ENCODE measurements around the gene MARK3. TPM values are rescaled to one million over a fixed set of nuclear protein-coding genes. Genes with fewer than 3 reads are reported as not detected.

Gene MARK3
- total and polyA plus RNA-seq, 3 donors from 2014 or later, result 93.9 to 198 (median 172) TPM

DNA sequence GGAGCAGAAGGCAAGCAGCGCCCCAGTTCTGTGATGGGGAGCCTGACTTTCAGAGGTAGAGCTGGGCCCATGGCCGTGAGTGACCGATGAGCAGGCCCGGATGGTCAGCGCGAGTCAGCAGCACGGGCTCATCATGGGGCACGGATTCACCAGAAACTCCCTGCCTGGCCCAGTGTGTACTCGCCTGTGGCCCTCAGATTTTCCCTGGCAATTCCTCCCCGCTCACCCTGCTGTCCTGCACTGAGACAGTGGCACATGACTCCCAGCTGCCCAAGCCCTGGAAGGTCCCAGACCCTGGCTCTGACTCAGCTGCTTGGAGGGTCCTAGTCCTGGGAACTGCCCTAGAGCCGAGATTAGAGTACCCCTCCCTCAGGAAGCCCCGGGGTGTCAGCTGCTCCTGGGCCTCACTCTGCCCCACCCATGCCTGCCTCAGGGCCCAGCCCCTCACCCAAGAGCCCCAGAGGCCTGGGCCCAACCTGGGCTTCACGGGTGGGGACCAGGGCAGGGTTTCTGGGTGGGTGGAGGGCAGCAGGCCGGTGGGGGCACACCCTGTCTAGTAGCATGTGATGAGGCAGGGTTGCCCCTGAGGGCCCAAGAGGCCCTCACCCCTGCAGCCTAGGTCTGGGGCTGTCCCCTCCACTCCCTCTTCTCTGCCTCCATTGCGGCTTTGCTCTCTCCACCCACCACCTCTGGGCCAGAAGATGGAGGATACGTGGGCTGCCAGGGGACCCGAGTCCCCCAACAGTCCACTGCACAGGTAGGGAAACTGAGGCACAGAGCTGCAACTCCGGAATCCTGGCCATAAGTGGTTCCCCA lies 152.2 kb downstream of the MARK3 start:
- peak overlapping the region in 1 of 2 donors; percentile 77 for H3K27ac ChIP-seq
- H3K9me3 ChIP-seq, result no peaks in the 10 kb centered on the region
- DNase-seq, result no peak
- H3K27me3 ChIP-seq, result no peaks in the 10 kb centered on the region
- peaks cover 82% of the 10 kb centered on the region for H3K4me1 ChIP-seq
- intact Hi-C loops (cut with DNase I; ENCODE audit: low total_unique reads), result no loop called here
- no peaks in the 10 kb centered on the region for H3K36me3 ChIP-seq (ENCODE audit: low read depth, missing control alignments)
- no peak overlapping the region for H3K4me3 ChIP-seq
- no peak for TF ChIP-seq POLR2A (IDR thresholded peaks at IDR 0.05)
- TF ChIP-seq, protein P1, sequence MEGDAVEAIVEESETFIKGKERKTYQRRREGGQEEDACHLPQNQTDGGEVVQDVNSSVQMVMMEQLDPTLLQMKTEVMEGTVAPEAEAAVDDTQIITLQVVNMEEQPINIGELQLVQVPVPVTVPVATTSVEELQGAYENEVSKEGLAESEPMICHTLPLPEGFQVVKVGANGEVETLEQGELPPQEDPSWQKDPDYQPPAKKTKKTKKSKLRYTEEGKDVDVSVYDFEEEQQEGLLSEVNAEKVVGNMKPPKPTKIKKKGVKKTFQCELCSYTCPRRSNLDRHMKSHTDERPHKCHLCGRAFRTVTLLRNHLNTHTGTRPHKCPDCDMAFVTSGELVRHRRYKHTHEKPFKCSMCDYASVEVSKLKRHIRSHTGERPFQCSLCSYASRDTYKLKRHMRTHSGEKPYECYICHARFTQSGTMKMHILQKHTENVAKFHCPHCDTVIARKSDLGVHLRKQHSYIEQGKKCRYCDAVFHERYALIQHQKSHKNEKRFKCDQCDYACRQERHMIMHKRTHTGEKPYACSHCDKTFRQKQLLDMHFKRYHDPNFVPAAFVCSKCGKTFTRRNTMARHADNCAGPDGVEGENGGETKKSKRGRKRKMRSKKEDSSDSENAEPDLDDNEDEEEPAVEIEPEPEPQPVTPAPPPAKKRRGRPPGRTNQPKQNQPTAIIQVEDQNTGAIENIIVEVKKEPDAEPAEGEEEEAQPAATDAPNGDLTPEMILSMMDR (IDR thresholded peaks at IDR 0.05), result no peak
- 72 to 75% methylated on average over 5 to 18 of the region's 18 CpGs for WGBS, 2 donors

DNA sequence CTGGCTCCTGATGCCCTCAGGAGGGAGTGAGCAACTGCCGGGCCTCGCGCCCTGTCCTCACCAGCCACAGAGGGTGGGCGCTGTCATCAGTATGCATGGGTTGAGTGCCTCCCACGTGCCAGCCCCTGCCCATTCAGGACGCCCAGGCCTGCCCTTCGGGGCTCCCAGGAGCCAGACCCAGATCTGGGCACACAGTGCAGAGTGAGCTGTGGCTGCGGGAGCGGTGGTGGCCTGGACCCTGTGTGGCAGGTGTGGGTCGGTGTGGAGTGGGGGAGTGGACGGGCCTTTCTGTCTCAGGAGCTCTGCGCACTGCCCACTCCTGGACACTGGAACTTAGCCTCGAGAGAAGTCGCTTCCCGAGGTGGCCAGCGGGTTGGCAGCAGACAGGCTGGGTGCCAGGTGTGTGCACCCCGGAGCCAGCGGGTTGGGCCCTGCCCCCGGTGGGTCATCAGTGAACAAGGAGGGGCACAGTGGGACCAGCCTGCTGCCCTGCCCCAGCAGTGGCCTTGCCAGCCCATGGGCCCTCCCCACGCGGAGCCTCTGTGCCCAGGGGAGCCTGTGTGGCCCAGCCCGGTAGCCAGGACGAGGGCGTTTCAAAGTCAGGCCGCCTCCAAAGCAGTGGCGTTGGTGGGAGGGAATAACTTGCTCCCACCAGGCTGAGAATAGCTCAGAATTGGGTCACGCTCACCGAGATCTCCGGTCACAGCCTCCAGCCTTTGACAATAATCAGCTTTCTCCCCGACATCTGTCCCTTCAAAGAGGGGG lies 153.3 kb downstream of the MARK3 start:
- no peaks in the 10 kb centered on the region for H3K36me3 ChIP-seq (ENCODE audit: low read depth, missing control alignments)
- TF ChIP-seq, protein P1 (IDR thresholded peaks at IDR 0.05), result no peak
- TF ChIP-seq POLR2A (IDR thresholded peaks at IDR 0.05), result no peak
- no peaks in the 10 kb centered on the region for H3K9me3 ChIP-seq
- 46 to 50% methylated on average over 19 to 26 of the region's 30 CpGs for WGBS, 2 donors
- H3K4me1 ChIP-seq, result peaks cover 83% of the 10 kb centered on the region
- no peaks in the 10 kb centered on the region for H3K27me3 ChIP-seq
- intact Hi-C loops (cut with DNase I; ENCODE audit: low total_unique reads), result no loop called here
- no peak overlapping the region for H3K4me3 ChIP-seq
- peak; percentile 74 for DNase-seq
- H3K27ac ChIP-seq, result peak overlapping the region; percentile 59 to 81

DNA sequence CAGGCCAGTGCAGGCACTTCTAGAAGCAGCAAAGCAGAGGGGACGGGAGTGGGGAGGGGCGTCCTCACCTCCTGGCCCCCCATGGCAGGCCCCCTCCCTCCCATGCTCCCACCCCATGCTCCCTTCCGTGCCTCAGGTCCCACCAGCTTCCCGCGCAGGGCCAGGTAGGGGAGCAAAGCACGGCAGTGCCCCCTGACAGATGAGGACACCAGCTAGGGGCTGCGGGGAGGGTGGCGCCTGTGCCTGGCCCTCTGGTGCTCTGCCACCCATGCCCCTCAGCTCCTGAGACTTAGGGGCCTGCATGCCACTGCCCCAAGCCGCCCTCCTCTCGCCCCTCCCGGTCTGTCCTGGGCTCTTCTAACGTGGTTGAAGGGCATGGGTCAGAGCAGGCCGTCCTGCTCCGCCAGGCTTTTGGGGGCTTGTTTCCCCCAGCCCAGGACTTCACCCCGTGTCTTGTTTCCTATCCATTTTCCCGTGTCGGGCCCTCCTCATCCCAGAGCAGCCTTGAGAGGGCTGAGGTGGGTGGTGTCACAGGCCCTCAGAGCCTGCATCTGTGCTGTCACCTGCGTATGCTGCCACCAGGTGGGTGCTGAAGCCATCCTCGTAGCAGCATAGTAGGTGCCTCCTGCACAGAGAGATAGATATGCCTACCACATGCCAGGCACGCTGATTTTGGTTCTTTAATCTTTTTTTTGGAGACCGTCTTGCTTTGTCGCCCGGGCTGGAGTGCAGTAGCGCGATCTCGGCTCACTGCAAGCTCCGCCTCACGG lies 154.0 kb downstream of the MARK3 start:
- DNase-seq, result no peak
- Histone ChIP-seq H3K9me3 (no peaks in the 10 kb centered on the region), H3K4me3 (no peak overlapping the region), H3K27ac (peak overlapping the region; percentile 59 to 81), H3K27me3 (no peaks in the 10 kb centered on the region), H3K4me1 (peaks cover 83% of the 10 kb centered on the region), H3K36me3 (ENCODE audit: low read depth, missing control alignments) (no peaks in the 10 kb centered on the region)
- WGBS, 2 donors, result 76 to 79% methylated on average over 27 to 28 of the region's 28 CpGs
- intact Hi-C loops (cut with DNase I; ENCODE audit: low total_unique reads), result no loop called here
- TF ChIP-seq, protein P1 (IDR thresholded peaks at IDR 0.05), result no peak
- no peak for TF ChIP-seq POLR2A (IDR thresholded peaks at IDR 0.05)

DNA sequence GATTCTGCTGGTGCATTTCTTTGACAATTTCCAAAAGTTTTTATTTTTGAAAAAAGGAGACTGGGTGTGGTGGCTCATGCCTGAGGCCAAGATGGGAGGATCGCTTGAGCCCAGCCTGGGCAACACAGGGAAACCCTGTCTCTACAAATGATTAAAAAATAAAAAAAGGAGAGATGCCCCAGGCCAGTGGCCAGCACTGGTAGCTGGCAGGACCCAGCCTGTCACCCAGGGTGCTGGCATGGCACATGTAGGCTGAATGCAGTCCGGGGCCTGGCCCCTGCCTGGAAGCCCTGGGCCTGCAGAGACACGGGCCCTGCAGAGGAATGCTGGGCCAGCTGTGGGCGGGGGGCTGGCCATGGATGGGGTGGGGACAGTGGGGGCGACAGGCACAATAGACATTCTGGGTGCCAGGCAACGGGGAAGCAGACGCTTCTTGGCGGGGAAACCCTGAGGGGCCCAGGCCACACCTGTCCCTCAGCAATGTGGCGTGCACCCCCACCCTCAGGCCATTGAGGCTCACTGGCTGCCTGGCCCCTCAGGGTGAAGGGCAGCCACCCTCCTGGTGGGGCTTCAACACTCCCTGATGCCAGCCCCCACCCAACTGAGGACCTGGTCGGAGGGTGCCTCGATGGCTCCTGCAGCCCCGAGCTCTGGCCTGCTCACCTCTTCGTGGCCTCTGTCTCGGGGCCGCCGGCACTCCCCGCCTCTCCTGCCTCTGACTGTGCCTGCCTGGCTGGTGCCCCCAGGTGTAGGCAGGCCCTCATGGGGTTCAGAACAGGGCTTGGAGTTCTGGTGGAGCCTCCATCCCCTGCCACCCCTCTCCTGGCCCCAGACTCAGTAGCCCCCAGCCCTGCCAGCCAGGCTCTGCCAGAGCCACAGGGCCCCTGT lies 155.8 kb downstream of the MARK3 start:
- WGBS, 2 donors, result 72 to 74% methylated on average over 13 to 17 of the region's 17 CpGs
- Histone ChIP-seq H3K27me3 (no peaks in the 10 kb centered on the region), H3K4me3 (no peak overlapping the region), H3K36me3 (ENCODE audit: low read depth, missing control alignments) (no peaks in the 10 kb centered on the region), H3K27ac (peak overlapping the region; percentile 55 to 62), H3K9me3 (no peaks in the 10 kb centered on the region), H3K4me1 (peaks cover 77% of the 10 kb centered on the region)
- intact Hi-C loops (cut with DNase I; ENCODE audit: low total_unique reads), result no loop called here
- TF ChIP-seq, protein P1 (IDR thresholded peaks at IDR 0.05), result no peak
- TF ChIP-seq POLR2A (IDR thresholded peaks at IDR 0.05), result no peak
- DNase-seq, result no peak
